ENCODE measurements around the gene HOXD4.

GRCh38 chr2:176123411-176124109 is 27.8 kb upstream of the HOXD4 start:
- no peak for TF ChIP-seq POLR2AphosphoS5 (IDR thresholded peaks at IDR 0.05)
- TF ChIP-seq POLR2A (IDR thresholded peaks at IDR 0.05) = no peak
- TF ChIP-seq, protein P1, sequence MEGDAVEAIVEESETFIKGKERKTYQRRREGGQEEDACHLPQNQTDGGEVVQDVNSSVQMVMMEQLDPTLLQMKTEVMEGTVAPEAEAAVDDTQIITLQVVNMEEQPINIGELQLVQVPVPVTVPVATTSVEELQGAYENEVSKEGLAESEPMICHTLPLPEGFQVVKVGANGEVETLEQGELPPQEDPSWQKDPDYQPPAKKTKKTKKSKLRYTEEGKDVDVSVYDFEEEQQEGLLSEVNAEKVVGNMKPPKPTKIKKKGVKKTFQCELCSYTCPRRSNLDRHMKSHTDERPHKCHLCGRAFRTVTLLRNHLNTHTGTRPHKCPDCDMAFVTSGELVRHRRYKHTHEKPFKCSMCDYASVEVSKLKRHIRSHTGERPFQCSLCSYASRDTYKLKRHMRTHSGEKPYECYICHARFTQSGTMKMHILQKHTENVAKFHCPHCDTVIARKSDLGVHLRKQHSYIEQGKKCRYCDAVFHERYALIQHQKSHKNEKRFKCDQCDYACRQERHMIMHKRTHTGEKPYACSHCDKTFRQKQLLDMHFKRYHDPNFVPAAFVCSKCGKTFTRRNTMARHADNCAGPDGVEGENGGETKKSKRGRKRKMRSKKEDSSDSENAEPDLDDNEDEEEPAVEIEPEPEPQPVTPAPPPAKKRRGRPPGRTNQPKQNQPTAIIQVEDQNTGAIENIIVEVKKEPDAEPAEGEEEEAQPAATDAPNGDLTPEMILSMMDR (IDR thresholded peaks at IDR 0.05) = no peak

All from transverse colon (tissue), 4 donors.